GM12891 (cell line): ENCODE results near the gene LIMS1. TPM values are rescaled to one million over a fixed set of nuclear protein-coding genes. Genes with fewer than 3 reads are reported as not detected.
"Not testable (repeated sequence)": the region's sequence is repeated elsewhere in the genome, so short reads cannot be mapped to it uniquely, and the experiment has no call there.

Source experiments
- DNase-seq: peaks from one replicate; pipeline ENCODE4 v3.0.0; 2011; ENCODE audit warnings: low spot score; ENCODE audit not compliant: insufficient read length
- FAIRE-seq: peaks from 2 replicates; lab custom pipeline; 2011; peaks lifted over from hg19 to GRCh38; lab: Jason Lieb, UNC
- PAX5 ChIP-seq: IDR thresholded peaks from 2 replicates; pipeline ENCODE4 v1.6.1; 2011; ENCODE audit warnings: low read length, moderate library complexity, mild to moderate bottlenecking; ENCODE audit not compliant: insufficient read depth, severe bottlenecking
- POLR2A ChIP-seq: IDR thresholded peaks from 2 replicates; pipeline ENCODE4 v1.6.1; 2011; ENCODE audit warnings: low read depth, low read length, control low read depth
- POLR2AphosphoS5 ChIP-seq: IDR thresholded peaks from 2 replicates; pipeline ENCODE4 v1.6.1; 2011; ENCODE audit warnings: low read depth, low read length, control low read depth
- POU2F2 ChIP-seq: IDR thresholded peaks from 2 replicates; pipeline ENCODE4 v1.6.1; 2011; ENCODE audit warnings: low read depth, mild to moderate bottlenecking, control low read depth, low read length, moderate library complexity
- SPI1 ChIP-seq: IDR thresholded peaks from 2 replicates; pipeline ENCODE4 v1.6.1; 2011; ENCODE audit warnings: low read depth, low read length, control low read depth
- TAF1 ChIP-seq: IDR thresholded peaks from 2 replicates; pipeline ENCODE4 v1.6.1; 2011; ENCODE audit warnings: low read depth, low read length, control low read depth
- polyA plus RNA-seq: library from polyadenylated mRNA; unstranded; fragments of >200 nt; gene quantifications from one replicate; pipeline ENCODE4 v1.2.1, GENCODE V29; 2012; ENCODE audit warnings: low read depth, missing spikeins, inconsistent platforms; ENCODE audit not compliant: missing spikeins

LIMS1 gene
- 14.0 TPM for polyA plus RNA-seq

- DNase-seq (peak; percentile 85), FAIRE-seq (peak; percentile 92)
- TF ChIP-seq POLR2AphosphoS5, result peak; percentile 77
- peak; percentile 56; the same call in 1 of the 2 replicates for TF ChIP-seq POU2F2
- no peak for TF ChIP-seq PAX5
- TF ChIP-seq TAF1, result peak; percentile 31; the same call in 1 of the 2 replicates
- TF ChIP-seq SPI1, result 0 out of 2 replicates have a peak, but pooled peaks have one; percentile 2
- peak; percentile 74 for TF ChIP-seq POLR2A
Observed at GRCh38 chr2:108533832-108534583, at the start of gene LIMS1. Gene LIMS1 (plus strand): TSS chr2:108534470. CDS start chr2:108534563, 93 bp downstream.

GRCh38 chr2:108485253-108485652 is 49.0 kb upstream of the LIMS1 start:
- TF ChIP-seq SPI1, result no peak
- TF ChIP-seq TAF1, result no peak
- no peak for TF ChIP-seq POU2F2
- TF ChIP-seq POLR2AphosphoS5, result no peak
- TF ChIP-seq POLR2A, result no peak
- TF ChIP-seq PAX5, result no peak
- DNase-seq (no peak), FAIRE-seq (no peak)

- DNase-seq, result no peak
- no peak for FAIRE-seq
Observed at GRCh38 chr2:108490506-108491122, 43.7 kb upstream of the LIMS1 start.

GRCh38 chr2:108491848-108492247 is 42.4 kb upstream of the LIMS1 start:
- TF ChIP-seq POU2F2 (no peak), PAX5 (no peak), POLR2A (no peak), POLR2AphosphoS5 (no peak), TAF1 (no peak), SPI1 (no peak)
- FAIRE-seq (no peak), DNase-seq (no peak)

More at GRCh38 chr2:108490506-108491122, 43.7 kb upstream of the LIMS1 start:
- TF ChIP-seq PAX5 (no peak), TAF1 (no peak), POLR2A (no peak), POU2F2 (no peak), POLR2AphosphoS5 (no peak)

GRCh38 chr2:108492364-108492763 is 41.9 kb upstream of the LIMS1 start:
- no peak for FAIRE-seq
- DNase-seq, result no peak
- TF ChIP-seq POU2F2 (no peak), PAX5 (no peak), SPI1 (no peak), TAF1 (no peak), POLR2A (no peak), POLR2AphosphoS5 (no peak)

GRCh38 chr2:108496167-108496566 is 38.1 kb upstream of the LIMS1 start:
- FAIRE-seq, DNase-seq: not testable (repeated sequence)

GRCh38 chr2:108507620-108508019 is 26.6 kb upstream of the LIMS1 start:
- DNase-seq, FAIRE-seq: not testable (repeated sequence)

GRCh38 chr2:108512431-108512830 is 21.8 kb upstream of the LIMS1 start:
- DNase-seq, FAIRE-seq: not testable (repeated sequence)

- not testable (repeated sequence) for DNase-seq, FAIRE-seq
Observed at GRCh38 chr2:108514478-108514877, 19.8 kb upstream of the LIMS1 start.

- not testable (repeated sequence) for FAIRE-seq, DNase-seq
Observed at GRCh38 chr2:108524688-108525087, 9.6 kb upstream of the LIMS1 start.

- not testable (repeated sequence) for FAIRE-seq, DNase-seq
Observed at GRCh38 chr2:108525258-108525657, 9.0 kb upstream of the LIMS1 start.

- TF ChIP-seq POLR2A (no peak), PAX5 (no peak), POU2F2 (no peak), POLR2AphosphoS5 (no peak), SPI1 (no peak), TAF1 (no peak)
- DNase-seq (no peak), FAIRE-seq (no peak)
Observed at GRCh38 chr2:108531674-108532055, 2.6 kb upstream of the LIMS1 start.
